ENCODE results near the gene KIF1A.
"Not testable (repeated sequence)": the region's sequence is repeated elsewhere in the genome, so short reads cannot be mapped to it uniquely, and the experiment has no call there.

The KIF1A gene

DNA sequence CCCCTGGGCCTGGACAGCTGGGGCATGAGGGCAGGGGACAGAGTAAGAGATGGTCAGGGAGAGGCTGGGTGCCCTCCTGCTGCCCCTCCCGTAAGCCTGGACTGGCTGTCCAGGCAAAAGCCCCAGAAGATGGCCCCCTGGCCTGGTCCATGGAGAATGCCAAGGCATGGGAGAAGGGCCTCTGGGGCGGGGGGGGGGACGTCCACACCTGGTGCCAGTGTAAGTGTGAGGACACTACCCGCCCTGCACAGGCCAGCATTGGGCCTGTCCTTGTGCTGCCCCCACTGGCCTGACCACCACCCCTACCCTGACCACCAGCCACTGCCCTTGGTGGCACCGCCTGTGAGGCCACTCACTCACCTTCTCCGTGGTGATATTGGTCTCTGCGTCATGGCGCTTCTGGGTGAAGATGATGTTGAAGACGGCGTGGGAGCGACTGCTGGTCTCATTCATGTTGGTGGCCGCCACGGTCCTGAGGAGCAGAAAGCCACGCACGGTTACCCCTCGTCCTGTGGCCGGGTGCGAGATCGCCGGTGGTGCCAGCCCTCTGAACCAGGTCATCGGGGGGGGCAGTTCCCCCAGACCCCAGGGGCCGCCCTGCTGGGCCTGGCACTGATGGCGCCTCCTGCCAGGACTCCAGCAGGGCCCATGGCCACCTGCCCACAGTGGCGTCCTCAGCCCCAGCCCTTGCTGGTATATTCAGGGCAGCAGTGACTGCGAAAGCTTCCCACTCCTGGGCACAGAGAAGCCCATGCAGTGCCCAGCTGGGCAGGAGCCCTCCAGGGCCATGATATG is 35.2 kb downstream of the KIF1A start:
- DNase-seq, result no peak

DNA sequence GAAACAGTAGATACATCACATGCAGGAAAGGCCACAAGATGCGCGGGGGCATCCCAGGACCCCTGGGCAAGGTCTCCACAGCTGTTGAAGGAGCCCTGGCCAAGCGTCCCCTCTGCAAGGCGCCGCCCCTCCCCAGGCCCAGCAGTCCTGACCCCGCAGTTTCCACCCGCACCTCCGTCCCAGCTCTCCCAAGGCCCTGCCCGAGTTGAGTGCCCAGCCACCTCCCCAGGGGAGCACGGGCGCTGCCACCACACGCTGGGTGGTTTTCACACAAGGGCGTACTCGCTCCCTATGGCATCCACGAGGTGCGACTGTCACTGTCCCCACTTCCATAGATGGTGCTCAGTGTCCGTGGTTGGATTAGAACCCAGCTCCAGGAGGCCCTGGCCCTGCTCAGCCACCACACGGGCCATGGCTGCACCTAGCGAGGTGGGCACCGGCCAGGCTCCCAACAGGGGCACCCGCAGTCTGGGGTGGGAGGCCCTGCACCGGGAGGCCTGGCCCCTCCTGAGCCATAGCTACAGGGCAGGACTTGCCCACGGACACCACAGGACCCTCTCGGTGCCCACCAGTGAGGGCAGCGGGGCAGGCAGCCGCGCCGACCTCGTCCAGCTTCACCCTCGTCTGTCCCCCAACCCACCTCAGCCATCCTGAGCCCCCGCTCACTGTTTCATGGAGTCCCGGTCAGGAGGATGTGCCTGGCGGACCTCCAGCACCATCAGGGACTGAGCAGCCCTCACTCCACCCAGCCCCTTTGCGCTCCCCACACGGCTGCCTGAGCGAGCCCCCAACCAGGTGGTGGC is 36.0 kb downstream of the KIF1A start:
- DNase-seq, result no peak

DNA sequence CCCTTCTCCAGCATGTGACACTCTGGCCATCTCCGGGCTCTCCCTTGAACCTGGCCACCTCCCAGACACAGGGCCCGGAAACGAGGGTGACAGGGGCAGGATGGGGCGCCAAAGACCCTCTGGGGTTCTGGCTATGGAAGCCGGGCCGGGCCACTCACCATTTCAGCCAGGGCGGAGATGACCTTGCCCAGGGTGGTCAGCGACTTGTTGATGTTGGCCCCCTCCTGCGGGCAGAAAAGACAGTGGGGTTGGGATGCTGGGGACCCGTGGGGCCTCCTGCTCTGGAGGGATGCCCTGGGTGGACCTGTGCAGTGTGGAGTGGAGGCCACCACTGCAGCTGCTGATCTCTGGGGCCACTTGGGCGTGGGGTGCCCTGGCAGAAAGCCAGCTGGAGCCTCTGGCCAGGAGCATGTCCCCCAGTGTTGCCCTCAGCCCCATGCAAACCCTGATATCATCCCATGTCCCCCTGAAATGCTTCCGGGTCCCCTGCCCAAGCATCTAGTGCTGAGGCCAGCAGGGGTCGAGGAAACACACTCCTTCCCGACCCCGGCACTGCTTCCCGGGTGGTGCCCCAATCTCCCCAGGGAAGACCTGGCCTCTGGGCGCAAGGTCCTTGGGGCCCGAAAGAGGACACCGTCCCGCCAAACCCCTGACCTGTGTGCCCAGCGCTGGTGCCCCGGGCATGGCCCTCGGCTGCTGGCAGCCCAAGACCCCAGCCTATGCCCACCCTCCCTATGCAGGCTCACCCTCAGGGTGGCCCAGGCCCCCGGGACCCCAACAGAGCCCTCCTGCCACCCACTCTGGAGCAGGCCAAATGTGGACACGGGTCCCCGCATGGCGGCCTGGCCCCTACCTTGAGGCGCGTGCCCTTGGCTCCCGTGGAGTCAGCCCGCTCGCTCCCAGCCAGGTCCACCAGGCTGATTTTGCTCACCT is 36.9 kb downstream of the KIF1A start:
- no peak for DNase-seq

DNA sequence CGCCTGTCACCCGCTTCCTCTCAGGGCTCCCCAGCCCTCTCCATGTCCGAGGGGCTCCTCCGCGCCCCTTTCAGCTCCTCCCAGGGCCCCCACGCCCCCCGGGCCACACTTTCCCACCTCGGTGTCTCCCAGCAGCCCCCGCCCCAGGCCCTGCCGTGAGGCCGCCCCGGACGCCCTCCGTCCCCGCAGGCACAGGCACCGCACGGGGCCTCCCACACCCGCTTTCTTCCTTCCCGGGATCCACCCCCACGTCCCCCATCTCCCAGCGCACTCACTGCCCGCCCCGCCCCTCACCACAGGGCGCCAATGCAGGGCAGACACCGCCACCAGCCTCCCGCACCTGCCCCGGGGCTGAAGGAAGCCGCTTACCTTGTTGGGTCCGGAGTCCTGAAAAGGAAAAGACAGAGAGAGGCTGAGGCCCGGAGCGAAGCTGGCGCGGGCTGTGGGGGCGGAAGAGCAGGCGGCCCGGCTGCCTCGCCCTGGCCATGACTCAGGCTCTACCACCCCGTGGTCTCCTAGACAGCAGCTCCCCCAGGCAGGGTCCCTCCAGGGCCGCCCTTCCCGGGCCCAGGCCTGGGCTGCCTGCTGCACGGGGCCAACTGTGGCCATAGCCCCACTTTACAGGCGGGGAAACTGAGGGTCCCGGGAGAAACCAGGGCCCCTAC is 37.7 kb downstream of the KIF1A start:
- DNase-seq, result no peak

DNA sequence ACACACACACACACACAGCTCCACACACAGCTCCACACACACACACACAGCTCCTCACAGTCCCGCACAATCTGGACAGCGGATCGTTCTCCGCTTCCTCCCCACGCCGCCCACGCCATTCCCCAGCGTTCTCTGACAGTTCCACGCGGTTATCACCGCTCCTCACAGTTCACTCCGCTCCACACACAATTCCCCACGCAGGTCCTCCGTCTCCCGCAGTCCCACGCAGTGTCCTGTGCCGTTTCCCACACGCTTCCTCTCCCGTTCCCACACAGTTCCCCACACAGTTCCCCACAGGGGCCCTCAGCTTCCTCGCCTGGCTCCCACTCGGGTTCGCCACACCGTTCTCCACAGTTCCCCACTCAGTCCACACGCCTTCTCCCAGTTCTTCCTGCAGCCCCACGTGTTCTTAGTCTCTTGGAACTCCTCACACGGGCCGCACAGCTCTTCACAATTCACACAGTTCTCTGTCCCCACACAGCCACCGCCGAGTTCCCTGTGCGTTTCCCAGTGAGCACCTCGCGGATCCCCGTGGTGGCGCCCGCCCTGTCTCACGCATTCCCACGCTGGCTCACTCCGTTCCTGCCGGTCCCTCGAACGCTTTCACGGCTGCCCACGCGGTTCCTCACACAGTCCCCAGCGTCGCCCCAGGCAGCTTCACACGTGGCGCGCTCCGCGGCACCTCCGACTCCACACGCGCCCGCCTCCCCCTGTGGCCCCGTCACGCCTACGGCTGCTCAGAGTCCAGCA is 38.4 kb downstream of the KIF1A start:
- DNase-seq, result no peak

DNA sequence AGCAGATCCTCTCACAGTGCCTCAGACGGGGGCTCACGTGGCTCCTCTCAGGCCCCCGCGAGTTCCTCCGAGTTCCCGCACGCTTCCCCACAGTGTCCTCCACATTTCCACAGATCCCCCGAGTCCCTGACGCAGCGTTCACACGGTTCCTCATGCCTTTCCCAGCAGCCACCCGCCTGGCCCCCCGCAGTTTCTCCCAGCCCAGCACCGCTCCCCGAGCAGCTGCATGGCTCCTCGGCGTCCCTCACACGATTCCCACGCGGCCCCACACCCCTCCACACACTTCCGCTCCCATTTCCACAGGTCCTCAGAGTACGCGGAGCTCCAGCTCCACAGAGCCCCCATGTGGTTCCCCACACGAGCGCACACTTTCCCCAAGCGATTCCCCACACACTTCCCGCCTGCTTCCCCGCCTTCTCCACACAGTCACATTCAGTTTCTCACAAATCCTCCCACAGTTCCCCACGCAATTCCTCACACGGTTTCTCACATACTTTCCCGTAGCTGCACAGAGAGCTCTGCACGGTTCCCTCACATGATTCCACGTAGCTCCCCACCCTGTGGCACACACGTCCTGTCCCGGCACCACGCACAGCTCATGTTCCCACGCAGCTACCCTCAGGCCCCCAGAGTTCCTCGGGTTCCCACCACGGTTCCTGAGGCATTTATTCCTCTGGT is 39.9 kb downstream of the KIF1A start:
- no peak for DNase-seq

DNA sequence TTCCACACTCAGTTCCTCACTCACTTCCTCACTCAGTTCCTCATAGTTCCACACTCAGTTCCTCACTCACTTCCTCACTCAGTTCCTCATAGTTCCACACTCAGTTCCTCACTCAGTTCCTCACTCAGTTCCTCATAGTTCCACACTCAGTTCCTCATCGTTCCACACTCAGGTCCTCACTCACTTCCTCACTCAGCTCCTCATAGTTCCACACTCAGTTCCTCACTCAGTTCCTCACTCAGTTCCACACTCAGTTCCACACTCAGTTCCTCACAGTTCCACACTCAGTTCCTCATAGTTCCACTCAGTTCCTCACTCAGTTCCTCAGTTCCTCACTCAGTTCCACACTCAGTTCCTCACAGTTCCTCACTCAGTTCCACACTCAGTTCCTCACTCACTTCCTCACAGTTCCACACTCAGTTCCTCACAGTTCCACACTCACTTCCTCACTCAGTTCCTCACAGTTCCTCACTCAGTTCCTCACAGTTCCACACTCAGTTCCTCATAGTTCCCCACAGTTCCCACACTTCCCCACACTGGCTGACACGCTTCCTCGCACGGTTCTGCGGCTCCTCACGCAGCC is 40.7 kb downstream of the KIF1A start:
- not testable (repeated sequence) for DNase-seq

DNA sequence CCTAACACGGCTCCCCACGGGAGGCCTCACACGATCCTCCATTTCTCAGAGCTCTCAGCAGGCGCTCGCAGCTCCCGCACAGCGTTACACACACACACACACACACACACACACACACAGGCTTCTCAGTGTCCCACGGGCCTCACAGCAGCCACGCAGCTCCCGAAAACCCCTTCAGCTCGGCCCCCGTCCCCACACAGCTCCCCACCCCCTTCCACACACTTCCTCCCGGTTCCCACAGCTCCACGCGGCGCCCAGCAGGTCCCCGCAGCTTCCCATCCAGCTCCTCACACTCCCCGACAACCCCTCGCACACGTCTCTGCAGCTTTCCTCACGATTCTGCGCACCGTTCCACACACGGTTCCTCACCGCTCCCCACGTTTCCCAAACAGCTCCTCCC is 41.6 kb downstream of the KIF1A start:
- DNase-seq, result no peak

DNA sequence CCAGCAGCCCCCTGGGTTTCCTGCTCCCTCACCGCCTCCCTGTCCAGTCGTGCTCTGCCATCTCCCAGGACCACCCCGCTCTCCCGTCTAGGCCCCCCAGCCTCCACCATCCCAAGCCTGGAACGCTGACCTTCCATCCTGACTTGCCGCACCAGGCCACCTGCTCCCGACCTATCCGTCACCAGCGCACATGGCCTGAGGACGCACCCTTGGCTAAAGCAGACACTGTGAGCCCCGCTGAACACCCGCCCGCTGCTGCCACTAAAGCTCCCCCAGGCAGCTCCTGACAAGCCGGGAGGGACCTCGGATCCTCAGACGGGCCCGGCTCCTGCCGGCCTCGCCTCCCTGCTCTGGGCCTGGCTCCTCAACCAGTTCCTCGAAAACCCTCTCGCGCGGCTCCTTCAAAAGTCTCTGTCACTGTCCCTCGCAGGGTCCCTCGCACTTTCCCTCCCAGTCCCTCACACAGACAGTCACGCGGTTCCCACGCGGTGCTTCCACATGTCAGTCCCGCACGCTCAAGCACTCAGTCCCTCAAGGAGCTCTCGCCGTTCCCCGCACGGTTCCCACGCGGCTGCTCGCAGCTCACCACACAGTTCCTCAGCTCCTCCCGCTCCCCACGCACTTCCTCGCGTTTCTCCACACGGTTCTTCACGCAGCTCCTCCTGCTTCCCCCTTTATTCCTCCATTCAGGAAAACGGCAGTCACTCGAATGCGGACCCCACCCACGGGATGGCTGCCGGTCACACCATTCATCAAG is 42.4 kb downstream of the KIF1A start:
- no peak for DNase-seq

DNA sequence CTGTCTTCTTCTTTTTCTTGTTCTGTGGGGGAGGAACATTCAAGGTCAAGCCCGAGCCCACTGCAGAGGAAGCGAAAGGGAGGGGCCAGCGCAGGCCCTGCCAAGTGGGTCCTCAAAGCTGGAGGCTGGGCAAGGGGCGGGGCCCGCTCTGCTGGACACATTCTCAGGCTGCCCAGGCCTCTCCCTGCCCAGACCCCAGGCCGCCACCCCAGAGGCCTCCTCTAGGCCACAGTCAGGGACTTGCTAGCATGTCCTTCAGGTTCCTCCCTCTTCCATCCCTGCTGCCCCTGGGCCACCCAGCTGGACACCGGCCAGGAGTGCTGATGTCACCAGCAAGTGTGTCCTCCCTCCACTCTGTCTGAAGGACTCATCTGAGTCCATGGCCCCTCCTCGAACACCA is 44.1 kb downstream of the KIF1A start:
- DNase-seq, result no peak

DNA sequence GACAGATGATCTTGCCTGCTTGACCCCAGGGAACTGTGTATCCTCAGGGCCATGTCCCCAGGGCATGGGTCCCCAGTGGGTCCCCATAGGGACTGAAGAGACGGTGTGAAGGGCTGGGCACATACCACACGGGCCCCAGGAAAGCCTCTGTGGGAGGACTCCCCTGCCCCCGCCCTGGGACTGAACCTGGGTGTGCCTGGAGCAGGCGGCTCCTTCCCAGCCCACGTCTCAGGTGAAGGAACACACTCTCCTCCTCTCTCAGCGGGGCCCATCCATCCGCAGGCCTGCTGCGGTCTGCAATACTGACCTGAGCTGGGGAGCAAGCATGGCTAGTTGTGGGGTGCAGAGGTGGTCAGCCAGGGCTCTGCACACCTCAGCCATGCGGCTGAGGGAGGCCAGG is 45.2 kb downstream of the KIF1A start:
- DNase-seq, result no peak

DNA sequence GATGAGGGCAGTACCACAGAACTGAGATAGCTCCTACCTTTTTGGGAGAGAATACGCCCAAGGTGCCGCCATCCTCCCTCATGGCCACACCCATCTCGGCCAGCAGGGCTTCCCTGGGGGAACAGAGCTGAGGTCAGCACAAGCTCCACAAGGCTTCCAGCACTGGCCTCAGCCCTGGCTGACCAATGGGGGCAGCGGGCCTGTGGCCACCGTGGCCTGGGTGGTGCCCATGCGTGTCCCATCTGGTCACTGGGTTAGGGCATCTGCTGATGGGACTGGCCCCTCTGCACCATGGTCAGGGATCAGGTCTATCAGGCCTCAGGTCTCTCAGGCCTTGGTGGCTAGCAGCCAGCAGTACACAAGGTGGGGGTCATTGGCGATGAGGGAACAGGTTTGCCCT is 50.9 kb downstream of the KIF1A start:
- DNase-seq, result no peak

DNA sequence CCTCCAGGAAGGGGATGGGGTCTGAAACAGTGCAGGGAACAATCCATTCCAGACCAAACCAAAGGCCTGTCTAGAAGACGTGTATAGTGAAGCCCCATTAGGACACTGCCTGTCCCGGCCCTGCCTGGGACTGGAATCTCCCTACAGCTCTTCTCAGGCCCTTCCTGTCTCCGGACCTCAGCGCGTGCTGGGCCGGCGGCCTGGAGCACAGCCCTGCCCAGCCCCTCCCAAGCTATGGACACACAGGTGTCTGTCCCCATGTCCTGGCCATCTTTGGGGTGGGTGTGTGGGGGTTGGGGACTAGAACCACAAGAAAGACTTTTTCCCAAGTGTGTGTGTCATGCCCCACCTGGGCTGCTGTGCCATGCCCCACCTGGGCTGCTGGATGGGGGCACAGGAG is 51.8 kb downstream of the KIF1A start:
- DNase-seq, result no peak

DNA sequence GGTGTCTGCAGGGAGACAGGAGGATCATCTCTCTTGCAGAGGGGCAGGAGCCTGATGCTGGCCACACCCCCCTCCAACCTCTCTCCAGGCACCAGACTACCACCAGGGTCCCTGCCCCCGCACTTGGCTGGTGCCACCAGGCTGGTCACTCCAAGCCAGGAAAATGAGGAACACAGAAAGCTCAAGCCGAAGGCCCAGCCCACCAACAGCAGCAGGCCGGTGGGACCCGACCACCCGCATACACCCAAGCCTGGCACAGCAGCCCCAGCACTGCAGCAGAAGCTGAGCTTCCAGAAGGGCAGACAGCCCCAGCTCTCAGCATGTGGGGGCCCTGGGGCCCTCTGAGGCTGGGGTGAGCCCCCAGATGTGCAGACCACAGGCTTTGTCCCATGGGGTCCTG is 52.7 kb downstream of the KIF1A start:
- DNase-seq, result no peak

DNA sequence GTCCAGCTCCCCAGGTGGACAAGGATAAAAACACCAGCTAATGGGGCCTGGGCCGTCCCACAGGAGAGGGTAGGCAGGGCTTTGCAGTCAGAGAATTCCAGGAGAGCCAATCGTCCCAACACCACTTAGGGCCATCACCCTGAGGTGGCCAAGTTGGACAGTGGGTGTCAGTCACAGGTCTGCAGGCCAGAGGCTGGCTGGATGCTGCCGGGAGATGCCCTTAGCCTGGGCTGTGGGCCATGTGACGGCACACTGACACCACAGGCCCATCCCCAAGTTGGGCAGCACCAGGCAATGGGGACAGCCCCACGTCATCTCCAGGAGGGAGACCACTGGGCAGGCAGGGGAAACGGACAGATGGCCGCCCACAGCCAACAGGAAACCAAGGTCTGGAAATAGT is 53.9 kb downstream of the KIF1A start:
- DNase-seq, result no peak

DNA sequence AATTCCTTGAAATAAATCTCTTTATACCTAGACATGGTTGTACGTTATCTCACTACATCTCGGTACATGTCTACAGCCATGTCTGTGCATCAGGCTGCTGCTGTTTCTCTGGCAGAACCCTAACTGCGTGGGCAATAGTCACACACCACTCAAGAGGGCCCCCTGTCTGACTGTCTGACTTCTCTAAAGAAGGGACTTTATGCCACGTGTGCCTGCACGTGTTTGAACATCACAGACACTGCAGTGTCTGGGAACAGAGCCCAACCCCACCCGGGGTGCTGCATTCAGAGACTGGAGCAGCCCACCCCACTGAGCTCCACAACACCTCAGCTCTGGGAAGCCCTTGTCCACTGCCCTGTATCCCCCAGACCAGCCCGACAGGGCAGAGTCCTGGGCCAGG is 55.0 kb downstream of the KIF1A start:
- no peak for DNase-seq

DNA sequence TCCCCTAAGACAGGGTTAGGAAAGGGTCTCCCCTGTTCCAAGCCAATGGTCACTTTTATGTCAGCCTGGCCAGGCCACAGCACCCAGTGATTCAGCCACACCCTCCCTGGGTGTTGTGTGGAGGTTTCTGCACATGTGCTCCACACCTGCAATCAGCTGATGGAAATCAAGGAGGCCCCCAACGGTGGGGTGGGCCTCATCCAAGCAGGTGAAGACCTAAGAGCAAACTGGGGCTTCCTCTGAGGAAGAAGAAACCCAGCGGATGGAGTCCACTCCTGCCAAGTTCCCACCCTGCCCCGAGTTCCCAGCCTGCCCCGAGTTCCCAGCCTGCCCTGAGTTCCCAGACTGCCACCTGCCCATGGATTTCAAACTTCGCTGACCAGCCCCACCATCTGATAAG is 55.4 kb downstream of the KIF1A start:
- no peak for DNase-seq

DNA sequence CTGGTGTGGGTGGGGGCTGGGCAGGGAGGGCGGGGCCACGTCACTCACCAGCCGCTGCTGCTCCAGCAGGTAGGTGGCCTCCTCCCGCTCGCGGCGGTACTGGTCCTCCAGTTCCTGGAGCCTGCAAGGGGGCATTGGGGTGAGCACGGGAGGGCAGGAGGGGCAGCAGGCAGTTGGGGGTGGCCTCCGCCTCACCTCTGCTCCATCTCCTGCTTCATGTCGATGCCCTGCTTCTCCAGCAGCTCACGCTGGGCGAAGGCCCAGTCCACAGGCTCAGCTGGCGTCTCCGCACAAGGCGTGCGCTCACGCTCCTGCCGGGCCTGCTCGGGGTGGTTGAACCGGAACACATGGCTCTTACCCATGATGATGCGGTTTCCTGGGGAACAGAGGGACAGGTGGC is 57.0 kb downstream of the KIF1A start:
- no peak for DNase-seq

DNA sequence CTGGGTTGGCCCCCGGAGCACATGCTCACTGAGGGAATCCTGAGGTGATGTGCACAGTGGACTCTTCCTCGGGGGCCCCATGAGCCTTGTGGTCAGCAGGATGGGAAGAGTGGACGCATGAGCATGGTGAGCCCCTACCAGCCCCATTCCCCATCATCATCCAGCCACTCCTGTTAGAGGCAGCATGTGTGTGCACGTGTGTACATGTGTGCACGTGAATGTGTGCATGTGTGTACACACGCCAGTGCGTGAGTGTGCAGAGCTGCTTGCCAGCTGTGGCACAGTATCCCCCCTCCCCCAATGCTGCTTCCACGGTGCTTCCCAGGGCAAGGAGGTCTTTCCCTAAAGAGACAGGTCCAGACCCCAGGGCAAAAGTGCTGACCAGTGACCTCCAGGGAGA is 57.8 kb downstream of the KIF1A start:
- no peak for DNase-seq

DNA sequence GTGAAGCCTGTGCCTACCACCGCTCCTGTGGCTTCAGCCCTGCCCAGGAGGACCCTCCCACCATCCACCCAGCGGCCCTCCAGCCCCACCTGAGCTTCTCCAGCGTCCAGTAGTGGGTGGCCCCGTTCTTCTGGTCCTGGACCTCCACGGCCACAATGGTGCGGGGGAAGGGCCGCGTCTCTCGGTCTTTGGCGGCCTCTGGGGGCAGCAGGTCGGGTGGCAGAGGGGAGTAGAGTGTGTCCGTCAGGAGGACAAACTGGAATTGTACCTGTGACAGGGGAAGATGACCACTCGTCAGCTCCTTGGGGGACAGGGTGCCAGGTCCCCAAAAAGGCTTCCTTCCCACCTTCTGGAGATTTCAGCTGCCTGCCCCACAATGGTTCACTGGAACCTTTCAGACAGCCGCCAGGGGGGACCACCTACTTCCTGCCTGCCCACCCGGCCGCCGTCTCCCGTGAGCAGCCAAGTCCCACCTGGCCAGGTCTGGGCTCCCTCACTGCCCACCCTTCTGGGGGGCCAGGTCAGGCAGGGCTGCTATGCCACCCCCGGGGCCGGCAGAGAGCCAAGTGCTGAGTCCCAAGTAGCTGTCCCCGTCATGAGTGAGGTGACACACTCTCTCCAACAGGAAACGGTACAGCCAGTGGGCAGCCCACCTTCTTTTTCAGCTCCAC is 59.3 kb downstream of the KIF1A start:
- DNase-seq, result no peak

Measured in NCI-H1436 treated with DMSO at 0.1 percent for 48 hours (cell line).